GM12878 (cell line): ENCODE results near the gene FAM3B. TPM values are rescaled to one million over a fixed set of nuclear protein-coding genes. Genes with fewer than 3 reads are reported as not detected.

Experiments
- ATAC-seq: fragments of 200-7000 bp; cut with Tn5 transposase; 3 replicates; pipeline ENCODE4 v1.9.1; 2020; ENCODE audit warnings: mild to moderate bottlenecking, moderate library complexity
- BruUV-seq: library from RNA; stranded (reverse); fragments of 400-500 nt; replicated peaks from 2 replicates; lab custom pipeline; 2021; lab: Mats Ljungman, UMichigan
- CTCF ChIA-PET: fragments of 300-600 bp; sonication (Branson Sonifier 250); formaldehyde crosslinking; extraction: SDS; loops from one replicate; lab custom pipeline; 2021; ENCODE audit warnings: inconsistent platforms; lab: Yijun Ruan, JAX
- POLR2A ChIA-PET: fragments of 350-600 bp; formaldehyde crosslinking; extraction: SDS; loops from one replicate; lab custom pipeline; 2021; ENCODE audit warnings: inconsistent platforms; lab: Charles Lee
- RAD21 ChIA-PET: fragments of 300-600 bp; sonication (Branson Sonifier 250); formaldehyde crosslinking; loops from one replicate; lab custom pipeline; 2023; ENCODE audit warnings: antibody characterized with exemption; ENCODE audit not compliant: unreplicated experiment; lab: Charles Lee
- SMC1A ChIA-PET: fragments of 300-600 bp; sonication (Branson Sonifier 250); formaldehyde crosslinking; loops from one replicate; lab custom pipeline; 2023; ENCODE audit not compliant: unreplicated experiment, uncharacterized antibody; lab: Charles Lee
- DNase-seq: peaks from one replicate; pipeline ENCODE4 v3.0.0-alpha.2; 2011; ENCODE audit warnings: low read depth, low spot score
- FAIRE-seq: peaks from 3 replicates; lab custom pipeline; 2011; peaks lifted over from hg19 to GRCh38; lab: Jason Lieb, UNC
- H2AFZ ChIP-seq: 2 replicates; pipeline ENCODE4 v1.6.0; 2011; ENCODE audit warnings: low read depth, low read length, control low read depth; ENCODE audit not compliant: control insufficient read depth
- H3K27ac ChIP-seq: 2 replicates; pipeline ENCODE4 v1.5.1; 2011; ENCODE audit warnings: control low read depth; ENCODE audit not compliant: control insufficient read depth, insufficient read depth
- H3K27me3 ChIP-seq, 2 experiments: replicated peaks in 1 of 2; 2 replicates each; pipeline versions ENCODE4 v1.6.0 to v1.6.1; 2011; ENCODE audit warnings: low read length in 1 of 2; ENCODE audit not compliant: control insufficient read depth in 2 of 2, insufficient read depth in 2 of 2
- H3K36me3 ChIP-seq, 2 experiments: 2 replicates each; pipeline ENCODE4 v1.5.1; 2011; ENCODE audit warnings: low read length in 1 of 2; ENCODE audit not compliant: control insufficient read depth in 2 of 2, insufficient read depth in 2 of 2
- H3K4me1 ChIP-seq: 2 replicates; pipeline ENCODE4 v1.6.1; 2011; ENCODE audit warnings: mild to moderate bottlenecking, low read length, moderate library complexity, mixed read lengths; ENCODE audit not compliant: control insufficient read depth, insufficient read depth
- H3K4me2 ChIP-seq: 2 replicates; pipeline ENCODE4 v1.6.0; 2011; ENCODE audit warnings: control low read depth; ENCODE audit not compliant: control insufficient read depth, insufficient read depth
- H3K4me3 ChIP-seq: fragments of 200-600 bp; sonication (generic); 2 replicates; pipeline ENCODE4 v1.5.1; 2016
- H3K79me2 ChIP-seq: 2 replicates; pipeline ENCODE4 v1.6.0; 2011; ENCODE audit warnings: low read length; ENCODE audit not compliant: control insufficient read depth, insufficient read depth
- H3K9ac ChIP-seq: 2 replicates; pipeline ENCODE4 v1.8.0; 2011; ENCODE audit warnings: low read length, control low read depth, mixed read lengths; ENCODE audit not compliant: control insufficient read depth, insufficient read depth
- H3K9me3 ChIP-seq: replicated peaks from 3 replicates; pipeline ENCODE4 v1.5.1; 2011; ENCODE audit warnings: mild to moderate bottlenecking, low read length; ENCODE audit not compliant: control insufficient read depth, insufficient read depth
- H4K20me1 ChIP-seq: 2 replicates; pipeline ENCODE4 v1.6.0; 2011; ENCODE audit not compliant: control insufficient read depth, insufficient read depth
- ATF7 ChIP-seq: fragments of 450-650 bp; IDR thresholded peaks from 2 replicates; pipeline ENCODE4 v1.6.1; 2016; ENCODE audit warnings: low read depth, mild to moderate bottlenecking
- NR2C2 ChIP-seq: IDR thresholded peaks from 2 replicates; pipeline ENCODE4 v1.6.1; 2011; ENCODE audit warnings: borderline replicate concordance, low read depth; ENCODE audit not compliant: control insufficient read depth, insufficient read length
- POLR2AphosphoS2 ChIP-seq: IDR thresholded peaks from 2 replicates; pipeline ENCODE4 v1.6.1; 2011; ENCODE audit warnings: low read depth, mild to moderate bottlenecking, low read length, improper control_type of control experiment, moderate library complexity
- WGBS: methylation state at CpG from one replicate; pipeline ENCODE4 v1.1.6; 2016; ENCODE audit warnings: low lambda C conversion rate; ENCODE audit not compliant: insufficient replicate concordance, insufficient coverage; ENCODE audit errors: missing lambda C conversion rate; 5-methylcytosine and 5-hydroxymethylcytosine counted together
- in situ Hi-C: fragments of 300-500 bp; cut with MboI; formaldehyde crosslinking; loops from 9 replicates; pipeline ENCODE4 v1.14.3; 2018; ENCODE audit warnings: mixed read lengths
- intact Hi-C: fragments of 100-400 bp; cut with micrococcal nuclease; formaldehyde crosslinking; loops from one replicate; pipeline ENCODE4 v1.14.2; 2022; ENCODE audit not compliant: unreplicated experiment
- polyA plus RNA-seq, 11 experiments: library from polyadenylated mRNA; depleted of rRNA in 4 of 11; unstranded in 6 of 11; stranded (reverse) in 5 of 11; fragments of >200 nt; fragmentation: Nextera tagmentation in 4 of 11; fragmentation: Illumina TruSeq in 1 of 11; extraction: Ambion mirVana in 4 of 11; extraction: Trizol in 1 of 11; gene quantifications; 1 replicate in 1 of 11; 2 replicates in 10 of 11; pipeline versions ENCODE4 v1.2.1 to v1.2.3, GENCODE V29; 2011 to 2016; ENCODE audit warnings: inconsistent platforms in 2 of 11, missing spikeins in 2 of 11, low read depth in 1 of 11
- total RNA-seq, 4 experiments: library from RNA; depleted of rRNA in 3 of 4; stranded (reverse); fragments of >200 nt in 3 of 4; fragmentation: Illumina TruSeq in 1 of 4; extraction: Trizol in 1 of 4; gene quantifications; 2 replicates each; pipeline versions ENCODE4 v1.2.1 to v1.2.3, GENCODE V29; 2013 to 2021
- TF ChIP-seq, protein P1 (sequence below): fragments of 450-650 bp; formaldehyde crosslinking; IDR thresholded peaks from 2 replicates; pipeline ENCODE4 v1.4.0; 2020; ENCODE audit warnings: mild to moderate bottlenecking, moderate library complexity
- TF ChIP-seq, protein P2 (sequence below): IDR thresholded peaks from 2 replicates; pipeline ENCODE4 v1.6.1; 2012; ENCODE audit warnings: improper control_type of control experiment, low read depth, low read length; ENCODE audit not compliant: insufficient replicate concordance

Gene FAM3B
- total and polyA plus RNA-seq, 10 of the 15 experiments (the other 5 are each of a cell fraction or from before 2014, with no cell fraction given), result 0.12 TPM; not detected in 9

DNA sequence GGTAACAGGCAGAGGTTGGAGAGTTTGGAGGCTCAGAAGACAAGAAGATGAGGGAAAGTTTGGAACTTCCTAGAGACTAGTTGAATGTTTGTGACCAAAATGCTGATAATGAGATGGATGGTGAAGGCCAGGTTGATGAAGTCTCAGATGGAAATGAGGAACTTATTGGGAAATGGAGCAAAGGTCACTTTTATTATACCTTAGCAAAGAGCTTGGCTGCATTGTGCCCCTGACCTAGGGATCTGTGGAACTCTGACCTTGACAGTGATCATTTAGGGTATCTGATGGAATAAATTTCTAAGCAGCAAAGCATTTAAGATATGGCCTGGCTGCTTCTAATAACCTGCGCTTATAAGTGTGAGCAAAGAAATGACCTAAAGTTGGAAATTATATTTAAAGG, 17.2 kb downstream of the FAM3B start:
- TF ChIP-seq ATF7, result no peak
- TF ChIP-seq, protein P1, sequence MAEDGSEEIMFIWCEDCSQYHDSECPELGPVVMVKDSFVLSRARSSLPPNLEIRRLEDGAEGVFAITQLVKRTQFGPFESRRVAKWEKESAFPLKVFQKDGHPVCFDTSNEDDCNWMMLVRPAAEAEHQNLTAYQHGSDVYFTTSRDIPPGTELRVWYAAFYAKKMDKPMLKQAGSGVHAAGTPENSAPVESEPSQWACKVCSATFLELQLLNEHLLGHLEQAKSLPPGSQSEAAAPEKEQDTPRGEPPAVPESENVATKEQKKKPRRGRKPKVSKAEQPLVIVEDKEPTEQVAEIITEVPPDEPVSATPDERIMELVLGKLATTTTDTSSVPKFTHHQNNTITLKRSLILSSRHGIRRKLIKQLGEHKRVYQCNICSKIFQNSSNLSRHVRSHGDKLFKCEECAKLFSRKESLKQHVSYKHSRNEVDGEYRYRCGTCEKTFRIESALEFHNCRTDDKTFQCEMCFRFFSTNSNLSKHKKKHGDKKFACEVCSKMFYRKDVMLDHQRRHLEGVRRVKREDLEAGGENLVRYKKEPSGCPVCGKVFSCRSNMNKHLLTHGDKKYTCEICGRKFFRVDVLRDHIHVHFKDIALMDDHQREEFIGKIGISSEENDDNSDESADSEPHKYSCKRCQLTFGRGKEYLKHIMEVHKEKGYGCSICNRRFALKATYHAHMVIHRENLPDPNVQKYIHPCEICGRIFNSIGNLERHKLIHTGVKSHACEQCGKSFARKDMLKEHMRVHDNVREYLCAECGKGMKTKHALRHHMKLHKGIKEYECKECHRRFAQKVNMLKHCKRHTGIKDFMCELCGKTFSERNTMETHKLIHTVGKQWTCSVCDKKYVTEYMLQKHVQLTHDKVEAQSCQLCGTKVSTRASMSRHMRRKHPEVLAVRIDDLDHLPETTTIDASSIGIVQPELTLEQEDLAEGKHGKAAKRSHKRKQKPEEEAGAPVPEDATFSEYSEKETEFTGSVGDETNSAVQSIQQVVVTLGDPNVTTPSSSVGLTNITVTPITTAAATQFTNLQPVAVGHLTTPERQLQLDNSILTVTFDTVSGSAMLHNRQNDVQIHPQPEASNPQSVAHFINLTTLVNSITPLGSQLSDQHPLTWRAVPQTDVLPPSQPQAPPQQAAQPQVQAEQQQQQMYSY (CRISPR knock-in tag), result no peak
- TF ChIP-seq POLR2AphosphoS2, result no peak
- no peak for DNase-seq
- Histone ChIP-seq H3K36me3 (no peaks in the 10 kb centered on the region), H3K9me3 (peaks cover 3% of the 10 kb centered on the region; the same call in 1 of the 3 replicates), H3K27me3 (no peaks in the 10 kb centered on the region), H2AFZ (no peak overlapping the region), H3K27ac (no peak overlapping the region), H3K4me1 (no peaks in the 10 kb centered on the region), H3K4me2 (no peak overlapping the region), H3K79me2 (no peaks in the 10 kb centered on the region), H4K20me1 (no peaks in the 10 kb centered on the region), H3K9ac (no peak overlapping the region), H3K4me3 (no peak overlapping the region)
- no TSS peak for BruUV-seq
- ChIA-PET CTCF (interaction anchor here (1.5 kb wide), 1 partner anchor 37 kb away, joined by 4 read pairs; no protein-coding TSS in a partner anchor), POLR2A (no interaction called here), RAD21 (no interaction called here), SMC1A (no interaction called here)
- no peak for ATAC-seq
- FAIRE-seq, result no peak
- 100% methylated on average over 1 of the region's 1 CpG for WGBS
- intact Hi-C loops, result no loop called here
- in situ Hi-C loops, result no loop called here

DNA sequence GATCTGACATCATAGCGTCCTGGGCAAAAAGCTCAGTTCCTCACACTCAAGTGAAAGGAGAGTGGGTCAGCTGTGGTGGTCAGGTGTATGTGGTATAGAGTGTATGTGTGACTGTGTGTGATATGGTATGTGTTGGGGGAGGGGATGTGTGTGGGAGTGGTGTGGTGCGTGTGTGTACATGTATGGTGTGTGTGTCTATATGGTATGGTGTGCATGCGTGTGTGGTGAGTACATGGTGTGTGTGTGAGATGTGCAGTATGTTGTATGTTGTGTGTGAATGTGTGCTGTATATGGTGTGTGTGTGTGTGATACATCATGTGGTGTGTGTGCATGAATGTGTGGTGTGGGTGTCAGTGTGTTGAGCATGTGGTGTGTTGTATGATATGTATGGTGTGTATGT, 20.9 kb downstream of the FAM3B start:
- Histone ChIP-seq H2AFZ (no peak overlapping the region), H3K27me3 (no peaks in the 10 kb centered on the region), H3K4me2 (no peak overlapping the region), H3K9me3 (peaks cover 3% of the 10 kb centered on the region; the same call in 1 of the 3 replicates), H3K4me1 (no peaks in the 10 kb centered on the region), H3K4me3 (no peak overlapping the region), H3K9ac (no peak overlapping the region), H3K27ac (no peak overlapping the region), H4K20me1 (no peaks in the 10 kb centered on the region), H3K79me2 (no peaks in the 10 kb centered on the region), H3K36me3 (no peaks in the 10 kb centered on the region)
- POLR2A ChIA-PET, result no interaction called here
- FAIRE-seq (peak; percentile 23), ATAC-seq (no peak), DNase-seq (no peak)
- BruUV-seq, result no TSS peak
- CTCF ChIA-PET, result no interaction called here
- RAD21 ChIA-PET, result no interaction called here
- WGBS, result 72% methylated on average over 3 of the region's 3 CpGs
- SMC1A ChIA-PET, result no interaction called here
- in situ Hi-C loops (no loop called here), intact Hi-C loops (no loop called here)
- TF ChIP-seq NR2C2, result peak; percentile 18
- TF ChIP-seq, protein P2, sequence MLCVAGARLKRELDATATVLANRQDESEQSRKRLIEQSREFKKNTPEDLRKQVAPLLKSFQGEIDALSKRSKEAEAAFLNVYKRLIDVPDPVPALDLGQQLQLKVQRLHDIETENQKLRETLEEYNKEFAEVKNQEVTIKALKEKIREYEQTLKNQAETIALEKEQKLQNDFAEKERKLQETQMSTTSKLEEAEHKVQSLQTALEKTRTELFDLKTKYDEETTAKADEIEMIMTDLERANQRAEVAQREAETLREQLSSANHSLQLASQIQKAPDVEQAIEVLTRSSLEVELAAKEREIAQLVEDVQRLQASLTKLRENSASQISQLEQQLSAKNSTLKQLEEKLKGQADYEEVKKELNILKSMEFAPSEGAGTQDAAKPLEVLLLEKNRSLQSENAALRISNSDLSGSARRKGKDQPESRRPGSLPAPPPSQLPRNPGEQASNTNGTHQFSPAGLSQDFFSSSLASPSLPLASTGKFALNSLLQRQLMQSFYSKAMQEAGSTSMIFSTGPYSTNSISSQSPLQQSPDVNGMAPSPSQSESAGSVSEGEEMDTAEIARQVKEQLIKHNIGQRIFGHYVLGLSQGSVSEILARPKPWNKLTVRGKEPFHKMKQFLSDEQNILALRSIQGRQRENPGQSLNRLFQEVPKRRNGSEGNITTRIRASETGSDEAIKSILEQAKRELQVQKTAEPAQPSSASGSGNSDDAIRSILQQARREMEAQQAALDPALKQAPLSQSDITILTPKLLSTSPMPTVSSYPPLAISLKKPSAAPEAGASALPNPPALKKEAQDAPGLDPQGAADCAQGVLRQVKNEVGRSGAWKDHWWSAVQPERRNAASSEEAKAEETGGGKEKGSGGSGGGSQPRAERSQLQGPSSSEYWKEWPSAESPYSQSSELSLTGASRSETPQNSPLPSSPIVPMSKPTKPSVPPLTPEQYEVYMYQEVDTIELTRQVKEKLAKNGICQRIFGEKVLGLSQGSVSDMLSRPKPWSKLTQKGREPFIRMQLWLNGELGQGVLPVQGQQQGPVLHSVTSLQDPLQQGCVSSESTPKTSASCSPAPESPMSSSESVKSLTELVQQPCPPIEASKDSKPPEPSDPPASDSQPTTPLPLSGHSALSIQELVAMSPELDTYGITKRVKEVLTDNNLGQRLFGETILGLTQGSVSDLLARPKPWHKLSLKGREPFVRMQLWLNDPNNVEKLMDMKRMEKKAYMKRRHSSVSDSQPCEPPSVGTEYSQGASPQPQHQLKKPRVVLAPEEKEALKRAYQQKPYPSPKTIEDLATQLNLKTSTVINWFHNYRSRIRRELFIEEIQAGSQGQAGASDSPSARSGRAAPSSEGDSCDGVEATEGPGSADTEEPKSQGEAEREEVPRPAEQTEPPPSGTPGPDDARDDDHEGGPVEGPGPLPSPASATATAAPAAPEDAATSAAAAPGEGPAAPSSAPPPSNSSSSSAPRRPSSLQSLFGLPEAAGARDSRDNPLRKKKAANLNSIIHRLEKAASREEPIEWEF, result no peak
